Esophagus (tissue), 2 donors: ENCODE data around the gene OTUD3. TPM values are rescaled to one million over a fixed set of nuclear protein-coding genes. Genes with fewer than 3 reads are reported as not detected.

Source experiments
- H3K27ac ChIP-seq, 2 donors: one replicate each; pipeline ENCODE4 v1.5.1; 2013; ENCODE audit warnings: low read depth in 2 of 2, mild to moderate bottlenecking in 2 of 2, inconsistent platforms in 1 of 2, low read length in 1 of 2, moderate library complexity in 1 of 2
- H3K27me3 ChIP-seq, 2 donors: one replicate each; pipeline ENCODE4 v1.6.1; 2013; ENCODE audit warnings: low read length in 2 of 2, control low read depth in 1 of 2, mild to moderate bottlenecking in 1 of 2; ENCODE audit not compliant: insufficient read depth in 2 of 2, control insufficient read depth in 1 of 2
- H3K36me3 ChIP-seq, 2 donors: one replicate each; pipeline ENCODE4 v1.6.1; 2013; ENCODE audit warnings: low read length in 1 of 2; ENCODE audit not compliant: control insufficient read depth in 2 of 2, insufficient read depth in 2 of 2
- H3K4me1 ChIP-seq, 2 donors: one replicate each; pipeline ENCODE4 v1.6.1; 2013; ENCODE audit warnings: low read length in 1 of 2; ENCODE audit not compliant: control insufficient read depth in 2 of 2, insufficient read depth in 2 of 2
- H3K4me3 ChIP-seq, 2 donors: one replicate each; pipeline ENCODE4 v1.5.1; 2013; ENCODE audit warnings: low read length in 2 of 2, mild to moderate bottlenecking in 2 of 2, low read depth in 1 of 2, moderate library complexity in 1 of 2
- H3K9me3 ChIP-seq, 2 donors: one replicate each; pipeline ENCODE4 v1.6.1; 2013; ENCODE audit warnings: mild to moderate bottlenecking in 2 of 2, low read depth in 1 of 2, low read length in 1 of 2, moderate library complexity in 1 of 2; ENCODE audit not compliant: control insufficient read depth in 2 of 2, insufficient read depth in 1 of 2
- WGBS, 2 donors: extraction: QIAGEN DNeasy Blood & Tissue Kit; methylation state at CpG; one replicate each; pipeline ENCODE4 v1.1.7; 2013; 5-methylcytosine and 5-hydroxymethylcytosine counted together
- polyA plus RNA-seq, 2 donors: library from polyadenylated mRNA; stranded (reverse); fragments of 200-250 nt; gene quantifications; one replicate each; pipeline ENCODE4 v1.2.3, GENCODE V29; 2013
- donor health status: healthy with polysubstance abuse.
- donor health status: Bipolar disorder and iron deficiency.

The OTUD3 gene
- polyA plus RNA-seq, 2 donors, result 1.4 to 2.4 TPM

GRCh38 chr1:19957779-19958178 lies 75.6 kb downstream of the OTUD3 start:
- Histone ChIP-seq H3K4me1 (no peaks in the 10 kb centered on the region), H3K27ac (no peak overlapping the region), H3K4me3 (no peak overlapping the region), H3K36me3 (no peaks in the 10 kb centered on the region), H3K9me3 (no peaks in the 10 kb centered on the region), H3K27me3 (peaks cover 0 to 6% of the 10 kb centered on the region in 2 donors)
- WGBS, 2 donors, result 67 to 73% methylated on average over 4 of the region's 4 CpGs

- no peak overlapping the region for H3K27ac ChIP-seq
- peaks cover 0 to 10% of the 10 kb centered on the region in 2 donors for H3K27me3 ChIP-seq
- peaks cover 0 to 5% of the 10 kb centered on the region in 2 donors for H3K9me3 ChIP-seq
- no peaks in the 10 kb centered on the region for H3K36me3 ChIP-seq
- no peaks in the 10 kb centered on the region for H3K4me1 ChIP-seq
- WGBS, 2 donors, result 48 to 49% methylated on average over 5 of the region's 5 CpGs
- no peak overlapping the region for H3K4me3 ChIP-seq
Measured at GRCh38 chr1:19960591-19960990, 78.4 kb downstream of the OTUD3 start.

Other genes starting within 250 kb of the OTUD3 start
- 100 to 1,000 TPM in 1 of 2 donors, 10 to 100 TPM in 1; 91.7 to 111 TPM for gene NBL1, start 238.1 kb upstream of the OTUD3 start, polyA plus RNA-seq
- under 1 TPM in 1 of 2 donors, not detected in 1; 0.02 TPM for gene HTR6, start 217.5 kb upstream of the OTUD3 start, polyA plus RNA-seq
- 10 to 100 TPM; 14.2 to 26.2 TPM for gene TMCO4, start 82.5 kb upstream of the OTUD3 start, polyA plus RNA-seq
- under 1 TPM in 1 of 2 donors, not detected in 1; 0.06 TPM for gene RNF186, start 67.1 kb upstream of the OTUD3 start, polyA plus RNA-seq
- not detected for gene PLA2G2E, start 41.2 kb downstream of the OTUD3 start, polyA plus RNA-seq
- gene PLA2G2A, start 97.2 kb downstream of the OTUD3 start, polyA plus RNA-seq, result 10 to 100 TPM; 15.7 to 81.7 TPM
- 1 to 10 TPM; 4.0 to 4.2 TPM for gene PLA2G5, start 187.8 kb downstream of the OTUD3 start, polyA plus RNA-seq
- gene PLA2G2D, start 237.1 kb downstream of the OTUD3 start, polyA plus RNA-seq, result under 1 TPM in 1 of 2 donors, not detected in 1; 0.02 TPM